GM21515 (cell line): ENCODE data around the gene RTL9.
"Not testable (repeated sequence)": the region's sequence is repeated elsewhere in the genome, so short reads cannot be mapped to it uniquely, and the experiment has no call there.

Experiments
- ATAC-seq: cut with Tn5 transposase; IDR thresholded peaks from one replicate; pipeline ENCODE4 v1.9.1; 2021; ENCODE audit not compliant: unreplicated experiment

Gene RTL9

GRCh38 chrX:110403441-110404238 is 45.0 kb downstream of the RTL9 start:
- ATAC-seq: no peak

- ATAC-seq: no peak
These were observed 45.7 kb downstream of the RTL9 start for GRCh38 chrX:110404376-110404775.

- ATAC-seq: not testable (repeated sequence)
These were observed 47.6 kb downstream of the RTL9 start for GRCh38 chrX:110406250-110406649.

- no peak for ATAC-seq
These were observed 48.2 kb downstream of the RTL9 start for GRCh38 chrX:110406822-110407221.

GRCh38 chrX:110407910-110408545 is 49.4 kb downstream of the RTL9 start:
- ATAC-seq: no peak
